Measurements from ENCODE around the gene PYCARD.

Gene PYCARD

GRCh38 chr16:31167315-31167714 lies 35.2 kb downstream of the PYCARD start:
- DNase-seq (ENCODE audit: low read depth, low spot score): no peak

GRCh38 chr16:31157136-31157535 lies 45.4 kb downstream of the PYCARD start:
- DNase-seq (ENCODE audit: low read depth, low spot score): no peak

Data from smooth muscle cell of the brain vasculature (primary cell).